Measurements from ENCODE around the gene EEF1AKMT3. TPM values are rescaled to one million over a fixed set of nuclear protein-coding genes. Genes with fewer than 3 reads are reported as not detected.

The EEF1AKMT3 gene
- total and polyA plus RNA-seq, 9 of the 15 experiments (the other 6 are each of a cell fraction or from before 2014, with no cell fraction given): 4.1 to 17.2 (median 7.9) TPM

- TF ChIP-seq ZBTB26 (CRISPR knock-in tag; IDR thresholded peaks at IDR 0.05): no peak
- no peak for TF ChIP-seq RBM14 (IDR thresholded peaks at IDR 0.05; ENCODE audit: borderline replicate concordance, insufficient read depth, low read depth, low read length)
- TF ChIP-seq CBX2 (IDR thresholded peaks at IDR 0.05; ENCODE audit: insufficient read depth, low read length, poor library complexity, severe bottlenecking): no peak
- no peak for TF ChIP-seq ARID3B (CRISPR knock-in tag; IDR thresholded peaks at IDR 0.05; ENCODE audit: borderline replicate concordance)
- no peak for TF ChIP-seq ZSCAN32 (CRISPR knock-in tag; IDR thresholded peaks at IDR 0.05)
- TF ChIP-seq ATF7 (IDR thresholded peaks at IDR 0.05): peak; percentile 88
- no peak for TF ChIP-seq TSC22D4 (tag; IDR thresholded peaks at IDR 0.05)
- peak in 1 of 2 experiments; percentile 81; a peak in 2 of 4 replicates for TF ChIP-seq RCOR1 (IDR thresholded peaks at IDR 0.05; ENCODE audit: borderline replicate concordance in 1 of 2, low read depth in 2 of 2, low read length in 2 of 2)
- TF ChIP-seq ZFP36 (IDR thresholded peaks at IDR 0.05; ENCODE audit: low read depth, low read length, partially characterized antibody): no peak
- 0 out of 2 replicates have a peak, but pooled peaks have one; percentile 49 for TF ChIP-seq ZNF75A (CRISPR knock-in tag; IDR thresholded peaks at IDR 0.05)
- no peak for TF ChIP-seq ADNP (tag; IDR thresholded peaks at IDR 0.05)
- no peak for TF ChIP-seq ZBTB17 (CRISPR knock-in tag; IDR thresholded peaks at IDR 0.05)
- no peak; the same call in 1 of the 2 replicates for TF ChIP-seq ZNF197 (CRISPR knock-in tag; IDR thresholded peaks at IDR 0.05; ENCODE audit: low read depth)
- TF ChIP-seq HDGF (IDR thresholded peaks at IDR 0.05): no peak; the same call in 1 of the 2 replicates
- TF ChIP-seq SMAD2 (IDR thresholded peaks at IDR 0.05; ENCODE audit: low read depth, low read length): no peak
- TF ChIP-seq ZNF398 (CRISPR knock-in tag; IDR thresholded peaks at IDR 0.05): no peak
- TF ChIP-seq ZNF133 (CRISPR knock-in tag; IDR thresholded peaks at IDR 0.05): no peak
- TF ChIP-seq NEUROD1 (IDR thresholded peaks at IDR 0.05; ENCODE audit: borderline replicate concordance, low read depth, low read length, partially characterized antibody): peak; percentile 72
- TF ChIP-seq RFX5 (IDR thresholded peaks at IDR 0.05; ENCODE audit: low read depth, low read length): peak; percentile 63
- TF ChIP-seq MECOM (CRISPR knock-in tag; IDR thresholded peaks at IDR 0.05): no peak
- peak; percentile 21; the same call in 1 of the 2 replicates for TF ChIP-seq KLF6 (CRISPR knock-in tag; IDR thresholded peaks at IDR 0.05; ENCODE audit: borderline replicate concordance)
- no peak for TF ChIP-seq EWSR1 (IDR thresholded peaks at IDR 0.05; ENCODE audit: borderline replicate concordance, low read depth, partially characterized antibody)
- TF ChIP-seq U2AF2 (optimal IDR thresholded peaks at IDR 0.05; ENCODE audit: low read depth, low read length): no peak
Observed at GRCh38 chr12:57751788-57752667, 20.4 kb upstream of the EEF1AKMT3 start, which contains the start of gene CDK4 (continued).

All from K562 (cell line).